GM10266 (cell line): ENCODE results near the gene KNDC1.
"Not testable (repeated sequence)": the region's sequence is repeated elsewhere in the genome, so short reads cannot be mapped to it uniquely, and the experiment has no call there.

Source experiments
- DNase-seq: peaks from one replicate; pipeline ENCODE4 v3.0.0; 2012; ENCODE audit errors: extremely low spot score
- CTCF ChIP-seq: IDR thresholded peaks from 2 replicates; pipeline ENCODE4 v1.5.1; 2012; ENCODE audit warnings: mild to moderate bottlenecking, low read depth; ENCODE audit not compliant: control insufficient read depth, insufficient read depth; ENCODE audit errors: missing control alignments

KNDC1 gene, protein sequence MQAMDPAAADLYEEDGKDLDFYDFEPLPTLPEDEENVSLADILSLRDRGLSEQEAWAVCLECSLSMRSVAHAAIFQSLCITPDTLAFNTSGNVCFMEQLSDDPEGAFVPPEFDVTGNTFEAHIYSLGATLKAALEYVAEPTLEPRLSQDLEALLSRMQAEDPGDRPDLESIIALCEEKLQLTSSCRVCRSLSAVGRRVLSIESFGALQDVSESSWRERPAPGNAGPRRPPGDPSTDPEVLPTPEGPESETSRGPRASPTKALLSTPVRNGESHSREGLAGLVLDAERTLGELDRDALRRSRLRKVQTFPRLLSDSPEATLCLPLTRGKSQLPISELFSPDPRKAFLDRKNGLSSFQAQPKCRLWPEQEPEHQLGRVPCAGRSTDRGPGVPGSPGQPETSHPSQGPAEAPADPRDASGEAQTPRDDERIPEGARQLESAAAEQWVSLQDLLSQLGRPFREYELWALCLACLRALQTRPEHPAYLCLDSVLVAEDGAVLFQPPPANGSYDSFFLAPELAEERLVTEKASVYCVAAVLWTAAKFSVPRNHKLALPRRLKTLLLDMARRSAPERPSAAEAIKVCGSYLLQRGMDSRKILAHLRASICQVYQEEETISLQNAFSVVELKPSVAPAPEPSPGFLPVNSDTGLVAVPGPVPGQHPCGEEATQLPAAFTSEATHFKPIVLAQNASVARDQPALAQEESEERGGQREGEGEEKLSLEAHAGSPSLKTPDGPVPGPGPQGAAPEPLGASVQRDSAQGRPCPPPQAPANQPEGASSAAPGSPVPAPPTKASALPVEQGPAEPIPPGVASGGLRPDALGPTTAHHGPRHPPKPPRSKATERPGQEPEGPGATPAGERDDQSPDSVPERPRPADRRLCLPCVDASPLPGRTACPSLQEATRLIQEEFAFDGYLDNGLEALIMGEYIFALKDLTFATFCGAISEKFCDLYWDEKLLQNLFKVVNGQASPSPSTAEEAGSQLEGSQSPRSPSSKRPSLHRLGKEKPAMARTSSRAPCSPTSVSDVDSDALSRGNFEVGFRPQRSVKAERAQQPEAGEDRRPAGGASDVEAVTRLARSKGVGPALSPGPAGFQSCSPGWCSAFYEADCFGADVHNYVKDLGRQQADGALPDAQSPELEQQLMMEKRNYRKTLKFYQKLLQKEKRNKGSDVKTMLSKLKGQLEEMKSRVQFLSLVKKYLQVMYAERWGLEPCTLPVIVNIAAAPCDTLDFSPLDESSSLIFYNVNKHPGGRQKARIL (N-terminal part only)

GRCh38 chr10:133159950-133160825 lies at the start of gene KNDC1:
Gene KNDC1, plus strand, starts transcription at chr10:133160219. Its CDS starts 249 bp downstream, at chr10:133160468.
- no peak for TF ChIP-seq CTCF
- no peak for DNase-seq

DNA sequence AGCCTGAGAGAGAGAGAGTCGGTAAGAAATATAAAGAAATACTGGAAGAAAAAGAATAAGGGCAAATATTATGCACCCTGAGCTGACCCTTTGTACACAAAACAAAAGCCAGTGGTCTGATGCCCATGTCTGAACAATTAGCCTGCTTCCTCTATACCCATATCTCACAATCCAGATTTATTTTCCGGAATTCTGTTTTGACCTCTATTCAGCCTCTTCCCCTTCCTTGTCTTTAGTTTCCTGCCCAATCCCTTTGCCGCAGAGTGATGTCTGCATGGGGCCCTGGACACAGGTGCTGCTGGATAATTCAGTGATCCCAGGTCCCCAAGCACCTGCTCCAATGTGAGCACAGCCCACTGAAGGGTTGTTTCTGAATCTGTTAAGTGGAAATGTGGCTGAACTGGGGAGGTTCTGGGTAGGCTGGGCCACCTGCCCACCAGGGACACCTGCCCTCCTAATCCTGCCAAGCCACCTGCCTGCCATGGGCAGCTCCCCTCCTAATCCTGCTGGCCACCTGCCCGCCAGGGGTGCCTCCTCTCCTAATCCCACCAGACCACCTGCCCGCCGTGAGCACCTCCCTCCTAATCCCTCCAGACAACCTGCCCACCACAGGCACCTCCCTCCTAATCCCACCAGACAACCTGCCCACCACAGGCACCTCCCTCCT lies 49.3 kb upstream of the KNDC1 start:
- no peak for TF ChIP-seq CTCF
- no peak for DNase-seq

DNA sequence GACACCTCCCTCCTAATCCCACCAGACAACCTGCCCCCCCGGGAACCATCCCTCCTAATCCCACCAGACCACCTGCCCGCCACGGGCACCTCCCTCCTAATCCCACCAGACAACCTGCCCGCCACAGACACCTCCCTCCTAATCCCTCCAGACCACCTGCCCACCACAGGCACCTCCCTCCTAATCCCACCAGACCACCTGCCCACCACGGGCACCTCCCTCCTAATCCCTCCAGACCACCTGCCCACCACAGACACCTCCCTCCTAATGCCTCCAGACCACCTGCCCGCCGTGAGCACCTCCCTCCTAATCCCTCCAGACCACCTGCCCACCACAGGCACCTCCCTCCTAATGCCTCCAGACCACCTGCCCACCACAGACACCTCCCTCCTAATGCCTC lies 48.4 kb upstream of the KNDC1 start:
- DNase-seq, result not testable (repeated sequence)

DNA sequence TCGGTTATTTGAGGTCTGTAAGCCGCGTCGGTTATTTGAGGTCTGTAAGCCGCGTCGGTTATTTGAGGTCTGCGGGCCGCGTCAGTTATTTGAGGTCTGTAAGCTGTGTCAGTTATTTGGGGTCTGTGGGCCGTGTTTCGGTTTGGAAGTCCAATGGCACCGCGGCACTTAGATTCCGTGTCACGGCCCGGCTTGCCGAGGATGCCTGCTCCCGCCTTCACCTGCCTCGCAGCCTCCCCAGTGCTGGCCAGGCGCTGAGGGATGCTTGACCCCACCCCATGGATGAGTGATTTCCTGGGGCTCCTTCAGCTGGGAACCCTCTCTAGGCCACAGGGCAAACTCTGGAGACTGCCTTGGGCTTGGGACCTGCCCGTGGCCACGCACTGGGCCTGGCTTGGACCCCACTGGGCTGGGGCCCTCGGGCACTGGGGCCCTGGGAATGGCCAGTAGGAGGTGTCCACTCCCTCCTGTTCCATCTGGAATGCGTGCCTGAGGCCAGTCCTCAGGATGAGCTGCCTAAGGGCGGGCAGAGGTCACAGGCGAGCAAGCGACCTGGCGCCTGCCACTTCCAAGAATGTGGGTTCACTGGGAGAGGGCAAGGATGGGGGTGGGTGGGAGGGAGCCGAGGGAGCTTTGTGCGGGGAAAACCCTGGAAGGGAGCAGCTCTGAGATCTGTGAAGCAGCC lies 46.7 kb upstream of the KNDC1 start:
- DNase-seq, result no peak
- TF ChIP-seq CTCF, result no peak

GRCh38 chr10:133113847-133114246 lies 46.2 kb upstream of the KNDC1 start:
- TF ChIP-seq CTCF, result no peak
- DNase-seq, result no peak

DNA sequence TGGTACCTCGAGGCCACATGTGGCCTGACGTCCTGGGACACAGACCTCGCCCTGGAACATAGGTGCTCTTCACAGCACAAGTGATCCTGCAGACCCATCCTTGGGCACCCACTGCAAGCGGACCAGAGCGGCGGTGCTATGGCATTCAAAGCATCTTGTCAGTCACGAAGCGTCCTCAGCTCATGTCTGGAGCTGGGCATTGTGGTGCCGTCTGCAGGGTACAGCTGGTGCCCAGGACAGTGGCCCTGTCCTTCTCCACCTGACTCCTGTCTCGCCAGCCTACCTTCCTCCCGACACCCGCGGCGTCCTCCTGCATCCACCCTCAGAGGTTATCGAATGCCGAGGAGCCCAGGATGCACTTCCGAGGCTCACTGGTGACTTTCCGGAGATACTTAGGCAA lies 45.8 kb upstream of the KNDC1 start:
- TF ChIP-seq CTCF, result no peak
- no peak for DNase-seq
